ENCODE results near the gene PDZD4.

DNA sequence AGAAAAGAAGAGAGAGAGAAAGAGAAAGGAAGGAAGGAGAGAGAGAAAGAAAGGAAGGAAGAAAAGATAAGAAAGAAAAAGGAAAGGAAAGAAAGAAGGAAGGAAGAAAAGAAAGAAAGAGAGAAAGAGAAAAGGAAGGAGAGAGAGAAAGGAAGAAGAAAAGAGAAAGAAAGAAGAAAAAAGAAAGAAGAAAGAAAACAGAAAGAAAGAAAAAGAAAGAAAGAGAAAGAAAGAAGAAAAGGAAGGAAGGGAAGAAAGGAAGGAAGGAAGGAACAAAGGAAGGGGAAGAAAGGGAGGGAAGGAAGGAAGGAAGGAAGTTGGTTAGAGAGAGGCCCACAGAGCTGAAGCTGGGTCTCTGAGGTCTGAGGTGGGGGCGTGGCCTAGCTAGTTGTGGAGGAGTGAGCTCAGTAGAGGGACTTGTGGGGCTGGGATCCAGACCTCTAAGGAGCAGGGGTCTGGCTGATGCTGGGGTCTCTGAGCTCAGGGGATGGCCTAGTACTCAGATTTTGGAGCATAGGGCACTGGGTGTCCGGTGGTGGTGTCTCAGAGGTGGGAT is 27.1 kb upstream of the PDZD4 start:
- TF ChIP-seq, protein P1, sequence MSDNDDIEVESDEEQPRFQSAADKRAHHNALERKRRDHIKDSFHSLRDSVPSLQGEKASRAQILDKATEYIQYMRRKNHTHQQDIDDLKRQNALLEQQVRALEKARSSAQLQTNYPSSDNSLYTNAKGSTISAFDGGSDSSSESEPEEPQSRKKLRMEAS (IDR thresholded peaks at IDR 0.05), result no peak
- TF ChIP-seq TEAD4 (IDR thresholded peaks at IDR 0.05), result no peak

Measured in Ishikawa (cell line).